GM23248 (cell line): ENCODE data around the gene LRFN2. TPM values are rescaled to one million over a fixed set of nuclear protein-coding genes. Genes with fewer than 3 reads are reported as not detected.

ENCODE experiments used
- DNase-seq: peaks from one replicate; pipeline ENCODE4 v3.0.0-alpha.2; 2015
- H2AFZ ChIP-seq: fragments of 200-600 bp; sonication (generic); 2 replicates; pipeline ENCODE4 v1.6.1; 2016; ENCODE audit warnings: antibody characterized with exemption
- H3F3A ChIP-seq: fragments of 200-600 bp; sonication (generic); 2 replicates; pipeline ENCODE4 v1.6.1; 2016; ENCODE audit warnings: mild to moderate bottlenecking, antibody characterized with exemption, mixed run types; ENCODE audit not compliant: insufficient read depth
- H3K27ac ChIP-seq: fragments of 200-600 bp; sonication (generic); 2 replicates; pipeline ENCODE4 v1.5.1; 2016; ENCODE audit warnings: mild to moderate bottlenecking
- H3K27me3 ChIP-seq: fragments of 200-600 bp; sonication (generic); replicated peaks from 2 replicates; pipeline ENCODE4 v1.6.1; 2016; ENCODE audit warnings: mild to moderate bottlenecking; ENCODE audit not compliant: insufficient read depth
- H3K36me3 ChIP-seq: fragments of 200-600 bp; sonication (generic); 2 replicates; pipeline ENCODE4 v1.6.1; 2016; ENCODE audit warnings: low read depth, mild to moderate bottlenecking
- H3K4me1 ChIP-seq: fragments of 200-600 bp; sonication (generic); 2 replicates; pipeline ENCODE4 v1.6.1; 2016; ENCODE audit warnings: mild to moderate bottlenecking; ENCODE audit not compliant: insufficient read depth
- H3K4me2 ChIP-seq: fragments of 200-600 bp; sonication (generic); one replicate; pipeline ENCODE4 v1.6.1; 2016; ENCODE audit warnings: mild to moderate bottlenecking; ENCODE audit not compliant: unreplicated experiment
- H3K4me3 ChIP-seq: fragments of 200-600 bp; sonication (generic); 2 replicates; pipeline ENCODE4 v1.5.1; 2016; ENCODE audit warnings: mild to moderate bottlenecking
- H3K79me2 ChIP-seq: fragments of 200-600 bp; sonication (generic); 2 replicates; pipeline ENCODE4 v1.6.1; 2016; ENCODE audit warnings: mild to moderate bottlenecking; ENCODE audit not compliant: insufficient read depth
- H3K9ac ChIP-seq: fragments of 200-600 bp; sonication (generic); 2 replicates; pipeline ENCODE4 v1.6.1; 2016; ENCODE audit warnings: mild to moderate bottlenecking
- H3K9me2 ChIP-seq: fragments of 200-600 bp; sonication (generic); 2 replicates; pipeline ENCODE4 v1.6.1; 2016; ENCODE audit warnings: mixed run types, mild to moderate bottlenecking, moderate library complexity; ENCODE audit not compliant: insufficient read depth
- H3K9me3 ChIP-seq: fragments of 200-600 bp; sonication (generic); one replicate; pipeline ENCODE4 v1.6.1; 2017; ENCODE audit warnings: low read depth
- H4K20me1 ChIP-seq: fragments of 200-600 bp; sonication (generic); 2 replicates; pipeline ENCODE4 v1.6.0; 2016; ENCODE audit not compliant: insufficient read depth
- EZH2 ChIP-seq: fragments of 200-600 bp; sonication (generic); IDR thresholded peaks from 2 replicates; pipeline ENCODE4 v1.6.1; 2018; ENCODE audit warnings: antibody characterized with exemption, mild to moderate bottlenecking; ENCODE audit not compliant: insufficient read depth, poor library complexity, severe bottlenecking
- EZH2phosphoT487 ChIP-seq: fragments of 200-600 bp; sonication (generic); IDR thresholded peaks from 2 replicates; pipeline ENCODE4 v1.6.1; 2018; ENCODE audit warnings: antibody characterized with exemption, moderate library complexity, mild to moderate bottlenecking, low read depth; ENCODE audit not compliant: insufficient read depth
- WGBS, 2 experiments: methylation state at CpG; one replicate each; pipeline ENCODE4 v1.1.6; 2015 to 2017; ENCODE audit warnings: low lambda C conversion rate in 2 of 2, low coverage in 1 of 2; ENCODE audit errors: missing lambda C conversion rate in 2 of 2; 5-methylcytosine and 5-hydroxymethylcytosine counted together
- in situ Hi-C: fragments of 300-500 bp; cut with MboI; formaldehyde crosslinking; loops from 2 replicates; pipeline ENCODE4 v1.15.0; 2020
- polyA plus RNA-seq: library from polyadenylated mRNA; unstranded; fragments of >200 nt; fragmentation: Nextera tagmentation; extraction: Ambion mirVana; gene quantifications from 2 replicates; pipeline ENCODE4 v1.2.1, GENCODE V29; 2016
- total RNA-seq: library from RNA; depleted of rRNA; stranded (reverse); fragments of >200 nt; shearing (Covaris generic); gene quantifications from 2 replicates; pipeline ENCODE4 v1.2.3, GENCODE V29; 2014

Gene LRFN2
- total and polyA plus RNA-seq, 2 experiments from 2014 or later, result not detected

GRCh38 chr6:40466986-40467539 lies 120.1 kb downstream of the LRFN2 start:
- no peak for TF ChIP-seq EZH2phosphoT487
- no peak for TF ChIP-seq EZH2
- Histone ChIP-seq H3K9me3 (no peaks in the 10 kb centered on the region), H2AFZ (no peak overlapping the region), H4K20me1 (no peaks in the 10 kb centered on the region), H3K9me2 (no peaks in the 10 kb centered on the region), H3K4me2 (no peak overlapping the region), H3K9ac (no peak overlapping the region), H3K79me2 (no peaks in the 10 kb centered on the region), H3K4me3 (no peak overlapping the region), H3K36me3 (no peaks in the 10 kb centered on the region), H3K27me3 (no peaks in the 10 kb centered on the region), H3K27ac (no peak overlapping the region), H3K4me1 (no peaks in the 10 kb centered on the region), H3F3A (no peaks in the 10 kb centered on the region)
- no peak for DNase-seq
- in situ Hi-C loops, result no loop called here
- 51 to 57% methylated on average over 3 of the region's 3 CpGs for WGBS, 2 experiments

GRCh38 chr6:40461643-40462042 lies 125.5 kb downstream of the LRFN2 start:
- H3K36me3 ChIP-seq, result no peaks in the 10 kb centered on the region
- H3K4me3 ChIP-seq, result no peak overlapping the region
- H3K27me3 ChIP-seq, result no peaks in the 10 kb centered on the region
- H3K4me1 ChIP-seq, result no peaks in the 10 kb centered on the region
- no peak overlapping the region for H3K27ac ChIP-seq
- H3K9me2 ChIP-seq, result no peaks in the 10 kb centered on the region
- no peak overlapping the region for H3K4me2 ChIP-seq
- in situ Hi-C loops, result no loop called here
- 22 to 36% methylated on average over 3 of the region's 3 CpGs for WGBS, 2 experiments
- H4K20me1 ChIP-seq, result no peaks in the 10 kb centered on the region
- no peaks in the 10 kb centered on the region for H3K79me2 ChIP-seq
- no peak overlapping the region for H3K9ac ChIP-seq
- TF ChIP-seq EZH2phosphoT487 (no peak), EZH2 (no peak)
- DNase-seq, result no peak
- no peaks in the 10 kb centered on the region for H3F3A ChIP-seq
- H3K9me3 ChIP-seq, result no peaks in the 10 kb centered on the region
- H2AFZ ChIP-seq, result no peak overlapping the region

GRCh38 chr6:40460380-40460779 lies 126.8 kb downstream of the LRFN2 start:
- H2AFZ ChIP-seq, result no peak overlapping the region
- no peaks in the 10 kb centered on the region for H3F3A ChIP-seq
- no peak for TF ChIP-seq EZH2phosphoT487
- no peak for TF ChIP-seq EZH2
- in situ Hi-C loops, result no loop called here
- H3K4me3 ChIP-seq, result no peak overlapping the region
- no peaks in the 10 kb centered on the region for H3K36me3 ChIP-seq
- no peak for DNase-seq
- no peaks in the 10 kb centered on the region for H3K4me1 ChIP-seq
- H4K20me1 ChIP-seq, result no peaks in the 10 kb centered on the region
- no peaks in the 10 kb centered on the region for H3K27me3 ChIP-seq
- no peaks in the 10 kb centered on the region for H3K79me2 ChIP-seq
- no peaks in the 10 kb centered on the region for H3K9me2 ChIP-seq
- 19 to 33% methylated on average over 1 of the region's 1 CpG for WGBS, 2 experiments
- no peaks in the 10 kb centered on the region for H3K9me3 ChIP-seq
- no peak overlapping the region for H3K27ac ChIP-seq
- H3K9ac ChIP-seq, result no peak overlapping the region
- no peak overlapping the region for H3K4me2 ChIP-seq

GRCh38 chr6:40457261-40457660 lies 129.9 kb downstream of the LRFN2 start:
- Histone ChIP-seq H3K9me2 (no peaks in the 10 kb centered on the region), H3K9me3 (no peaks in the 10 kb centered on the region), H3K36me3 (no peaks in the 10 kb centered on the region), H3K79me2 (no peaks in the 10 kb centered on the region), H2AFZ (no peak overlapping the region), H3K4me3 (no peak overlapping the region), H3F3A (no peaks in the 10 kb centered on the region), H3K27ac (no peak overlapping the region), H3K27me3 (no peaks in the 10 kb centered on the region), H3K4me2 (no peak overlapping the region), H4K20me1 (no peaks in the 10 kb centered on the region), H3K4me1 (no peaks in the 10 kb centered on the region), H3K9ac (no peak overlapping the region)
- no peak for TF ChIP-seq EZH2
- in situ Hi-C loops, result no loop called here
- WGBS, 2 experiments, result 22 to 46% methylated on average over 1 of the region's 1 CpG
- DNase-seq, result no peak

- Histone ChIP-seq H3K27me3 (no peaks in the 10 kb centered on the region), H3K4me2 (no peak overlapping the region), H3F3A (no peaks in the 10 kb centered on the region), H3K27ac (no peak overlapping the region), H3K4me3 (no peak overlapping the region), H3K79me2 (no peaks in the 10 kb centered on the region), H4K20me1 (no peaks in the 10 kb centered on the region), H3K9ac (no peak overlapping the region), H3K36me3 (no peaks in the 10 kb centered on the region), H3K4me1 (no peaks in the 10 kb centered on the region), H3K9me3 (no peaks in the 10 kb centered on the region), H2AFZ (no peak overlapping the region), H3K9me2 (no peaks in the 10 kb centered on the region)
- in situ Hi-C loops, result no loop called here
- TF ChIP-seq EZH2phosphoT487, result no peak
- TF ChIP-seq EZH2, result no peak
- WGBS, 2 experiments, result 34 to 41% methylated on average over 5 of the region's 5 CpGs
- DNase-seq, result no peak
These were observed 130.7 kb downstream of the LRFN2 start for GRCh38 chr6:40456390-40457013.
